Spleen (tissue), 11 donors: ENCODE measurements around the gene DELE1. TPM values are rescaled to one million over a fixed set of nuclear protein-coding genes. Genes with fewer than 3 reads are reported as not detected.

Source experiments
- DNase-seq: peaks from one replicate; pipeline ENCODE4 v3.0.0-alpha.2; 2020
- H3K27ac ChIP-seq, 8 donors: fragments of 200-600 bp; sonication (generic) in 7 of 8; 1 replicate in 4 of 8; 2 replicates in 4 of 8; pipeline versions ENCODE4 v1.5.0 to v1.8.0; 2016 to 2021; ENCODE audit warnings: inconsistent platforms in 4 of 8, mild to moderate bottlenecking in 4 of 8, moderate library complexity in 1 of 8
- H3K27me3 ChIP-seq, 7 donors: fragments of 200-600 bp; sonication (generic) in 6 of 7; replicated peaks in 1 of 7; 1 replicate in 4 of 7; 2 replicates in 3 of 7; pipeline versions ENCODE4 v1.5.0 to v1.8.0; 2016 to 2021; ENCODE audit warnings: inconsistent platforms in 3 of 7, mild to moderate bottlenecking in 1 of 7
- H3K36me3 ChIP-seq, 6 donors: fragments of 200-600 bp; sonication (generic) in 5 of 6; 1 replicate in 4 of 6; 2 replicates in 2 of 6; pipeline versions ENCODE4 v1.5.0 to v1.8.0; 2016 to 2021; ENCODE audit warnings: inconsistent platforms in 2 of 6
- H3K4me1 ChIP-seq, 6 donors: fragments of 200-600 bp; sonication (generic) in 5 of 6; 1 replicate in 3 of 6; 2 replicates in 3 of 6; pipeline versions ENCODE4 v1.5.0 to v1.8.0; 2016 to 2021; ENCODE audit warnings: inconsistent platforms in 3 of 6
- H3K4me3 ChIP-seq, 8 donors: fragments of 200-600 bp; sonication (generic) in 7 of 8; 1 replicate in 4 of 8; 2 replicates in 4 of 8; pipeline versions ENCODE4 v1.5.0 to v1.8.0; 2016 to 2021; ENCODE audit warnings: inconsistent platforms in 4 of 8, mild to moderate bottlenecking in 4 of 8, moderate library complexity in 2 of 8
- H3K9me3 ChIP-seq, 8 donors: fragments of 200-600 bp; sonication (generic) in 7 of 8; 1 replicate in 4 of 8; 2 replicates in 4 of 8; pipeline versions ENCODE4 v1.5.0 to v1.8.0; 2016 to 2021; ENCODE audit warnings: inconsistent platforms in 4 of 8
- POLR2A ChIP-seq, 3 donors: fragments of 450-650 bp; IDR thresholded peaks; one replicate each; pipeline ENCODE4 v1.5.1; 2017; ENCODE audit warnings: antibody characterized with exemption in 3 of 3, mild to moderate bottlenecking in 1 of 3
- POLR2AphosphoS5 ChIP-seq, 3 donors: sonication (generic); formaldehyde crosslinking; IDR thresholded peaks; one replicate each; pipeline ENCODE4 v1.5.1; 2017; ENCODE audit warnings: antibody characterized with exemption in 3 of 3
- WGBS, 5 donors: extraction: QIAGEN DNeasy Blood & Tissue Kit in 3 of 5; methylation state at CpG; one replicate each; pipeline versions ENCODE4 v1.1.5 to v1.1.7; 2013 to 2018; 5-methylcytosine and 5-hydroxymethylcytosine counted together
- intact Hi-C: fragments of 100-400 bp; cut with DNase I; formaldehyde crosslinking; loops from one replicate; pipeline ENCODE4 v1.15.0; 2023; ENCODE audit warnings: low total_unique reads
- polyA plus RNA-seq, 3 donors: library from polyadenylated mRNA; stranded (reverse); fragments of 200-250 nt; gene quantifications; one replicate each; pipeline ENCODE4 v1.2.1, GENCODE V29; 2013
- total RNA-seq, 7 donors: library from RNA; depleted of rRNA in 3 of 7; stranded (reverse); fragments of >200 nt in 3 of 7; fragmentation: NEBNext Ultra II Directional in 4 of 7; extraction: Animal tissue kit (Norgen Biotek cat#: 25700) in 4 of 7; gene quantifications; one replicate each; pipeline versions ENCODE4 v1.1.0 to v1.2.1, GENCODE V29; 2016 to 2021
- TF ChIP-seq, protein P1 (sequence below), 11 experiments: fragments of 200-600 bp in 7 of 11; fragments of 450-650 bp in 4 of 11; sonication (generic) in 4 of 11; IDR thresholded peaks in 8 of 11; conservative IDR thresholded peaks in 3 of 11; 1 replicate in 7 of 11; 2 replicates in 4 of 11; pipeline versions ENCODE4 v1.4.0 to v1.8.0; 2016 to 2021; ENCODE audit warnings: antibody characterized with exemption in 11 of 11, inconsistent platforms in 4 of 11, mild to moderate bottlenecking in 1 of 11
- donor health status: healthy with polysubstance abuse.
- donor health status: DM: no; HTN: no; CAD: no; lungs with moderate emphysema.
- donor health status: DM: no; HTN: no; CAD: no.
- donor health status: Bipolar disorder and iron deficiency.
- donor health status: healthy.
- donor health status: DM: no; HTN: no; CAD: no.
- donor health status: DM: yes; HTN: yes; CAD: no.

Gene DELE1
- total and polyA plus RNA-seq, 10 donors: 36.1 to 194 (median 130) TPM

DNA sequence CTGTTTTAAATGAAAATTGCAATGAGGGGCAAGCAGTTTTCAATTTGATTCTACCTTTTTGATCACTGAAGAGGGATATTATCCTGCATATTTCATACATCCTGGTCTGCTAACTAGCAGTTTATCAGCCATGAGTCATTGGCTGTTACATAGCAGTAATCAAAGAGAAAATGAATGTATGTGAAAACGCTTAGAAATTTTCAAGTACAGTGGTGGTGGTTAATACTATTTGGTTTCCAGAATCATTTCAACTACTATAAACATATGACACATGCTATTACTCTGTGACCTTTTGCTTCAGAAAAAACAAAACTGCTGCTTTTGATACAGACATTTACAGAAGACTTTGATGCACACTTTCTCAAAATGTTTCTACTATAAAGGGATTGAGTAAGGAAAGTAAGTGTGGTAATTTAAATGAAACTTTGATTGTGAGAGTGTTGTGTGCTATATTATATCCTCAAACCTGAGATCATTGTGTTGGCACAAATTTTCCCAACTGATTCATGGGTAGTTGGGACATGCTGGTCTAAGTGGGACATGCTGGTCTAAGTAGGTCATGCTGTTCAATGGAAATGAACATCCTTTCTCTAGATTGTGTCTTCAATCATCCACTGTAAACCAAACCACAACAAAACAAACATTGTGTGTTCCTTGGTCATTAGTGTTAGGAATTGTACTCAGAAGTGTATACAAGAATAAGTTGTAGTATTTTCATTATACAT lies 50.4 kb downstream of the DELE1 start:
- intact Hi-C loops: no loop called here
- WGBS, 5 donors: 69 to 83% (median 79%) methylated on average over 1 of the region's 1 CpG
- no peaks in the 10 kb centered on the region for H3K9me3 ChIP-seq
- peaks cover 10 to 68% (median 32%) of the 10 kb centered on the region in 6 donors for H3K4me1 ChIP-seq
- no peaks in the 10 kb centered on the region for H3K27me3 ChIP-seq
- TF ChIP-seq, protein P1, sequence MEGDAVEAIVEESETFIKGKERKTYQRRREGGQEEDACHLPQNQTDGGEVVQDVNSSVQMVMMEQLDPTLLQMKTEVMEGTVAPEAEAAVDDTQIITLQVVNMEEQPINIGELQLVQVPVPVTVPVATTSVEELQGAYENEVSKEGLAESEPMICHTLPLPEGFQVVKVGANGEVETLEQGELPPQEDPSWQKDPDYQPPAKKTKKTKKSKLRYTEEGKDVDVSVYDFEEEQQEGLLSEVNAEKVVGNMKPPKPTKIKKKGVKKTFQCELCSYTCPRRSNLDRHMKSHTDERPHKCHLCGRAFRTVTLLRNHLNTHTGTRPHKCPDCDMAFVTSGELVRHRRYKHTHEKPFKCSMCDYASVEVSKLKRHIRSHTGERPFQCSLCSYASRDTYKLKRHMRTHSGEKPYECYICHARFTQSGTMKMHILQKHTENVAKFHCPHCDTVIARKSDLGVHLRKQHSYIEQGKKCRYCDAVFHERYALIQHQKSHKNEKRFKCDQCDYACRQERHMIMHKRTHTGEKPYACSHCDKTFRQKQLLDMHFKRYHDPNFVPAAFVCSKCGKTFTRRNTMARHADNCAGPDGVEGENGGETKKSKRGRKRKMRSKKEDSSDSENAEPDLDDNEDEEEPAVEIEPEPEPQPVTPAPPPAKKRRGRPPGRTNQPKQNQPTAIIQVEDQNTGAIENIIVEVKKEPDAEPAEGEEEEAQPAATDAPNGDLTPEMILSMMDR (IDR thresholded peaks at IDR 0.05 in 8 of 11, conservative IDR thresholded peaks at IDR 0.05 in 3 of 11): no peak
- no peak for TF ChIP-seq POLR2AphosphoS5 (IDR thresholded peaks at IDR 0.05)
- TF ChIP-seq POLR2A (IDR thresholded peaks at IDR 0.05): no peak
- no peak overlapping the region for H3K4me3 ChIP-seq
- H3K27ac ChIP-seq: no peak overlapping the region
- H3K36me3 ChIP-seq: peaks cover 0 to 80% (median 42%) of the 10 kb centered on the region in 6 donors
- no peak for DNase-seq

DNA sequence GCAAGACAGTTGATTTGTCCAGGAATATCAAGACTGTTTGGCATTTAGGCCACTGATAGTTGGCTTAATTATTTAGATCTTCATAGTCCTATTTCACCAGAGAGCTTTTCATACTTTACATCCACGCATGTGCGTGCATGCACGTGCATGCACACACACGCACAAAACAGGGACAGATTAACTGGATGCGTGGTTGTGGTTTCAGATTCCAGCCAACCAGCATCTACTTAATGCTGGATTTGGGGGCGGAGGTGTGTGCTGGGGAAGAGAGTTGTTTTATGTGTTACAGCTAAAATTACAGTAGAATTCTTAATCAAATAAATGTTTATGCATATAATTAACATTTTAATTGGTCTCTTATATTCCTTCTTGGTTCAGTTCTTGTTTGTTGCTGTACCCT lies 52.5 kb downstream of the DELE1 start:
- DNase-seq: no peak
- TF ChIP-seq POLR2A (IDR thresholded peaks at IDR 0.05) (no peak), POLR2AphosphoS5 (IDR thresholded peaks at IDR 0.05) (no peak)
- TF ChIP-seq, protein P1 (IDR thresholded peaks at IDR 0.05 in 8 of 11, conservative IDR thresholded peaks at IDR 0.05 in 3 of 11): no peak
- Histone ChIP-seq H3K9me3 (no peaks in the 10 kb centered on the region), H3K27ac (no peak overlapping the region), H3K4me3 (no peak overlapping the region), H3K4me1 (peaks cover 0 to 47% (median 13%) of the 10 kb centered on the region in 6 donors), H3K27me3 (no peaks in the 10 kb centered on the region), H3K36me3 (peaks cover 0 to 100% (median 62%) of the 10 kb centered on the region in 6 donors)
- WGBS, 5 donors: 94 to 98% (median 95%) methylated on average over 6 of the region's 6 CpGs
- intact Hi-C loops: no loop called here

DNA sequence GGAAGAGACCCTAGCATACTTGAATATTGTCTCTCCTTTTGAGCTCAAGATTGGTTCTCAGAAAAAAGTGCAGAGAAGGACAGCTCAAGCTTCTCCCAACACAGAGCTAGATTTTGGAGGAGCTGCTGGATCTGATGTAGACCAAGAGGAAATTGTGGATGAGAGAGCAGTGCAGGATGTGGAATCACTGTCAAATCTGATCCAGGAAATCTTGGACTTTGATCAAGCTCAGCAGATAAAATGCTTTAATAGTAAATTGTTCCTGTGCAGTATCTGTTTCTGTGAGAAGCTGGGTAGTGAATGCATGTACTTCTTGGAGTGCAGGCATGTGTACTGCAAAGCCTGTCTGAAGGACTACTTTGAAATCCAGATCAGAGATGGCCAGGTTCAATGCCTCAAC lies 54.7 kb downstream of the DELE1 start:
- no peak for TF ChIP-seq POLR2AphosphoS5 (IDR thresholded peaks at IDR 0.05)
- TF ChIP-seq POLR2A (IDR thresholded peaks at IDR 0.05): no peak
- TF ChIP-seq, protein P1 (IDR thresholded peaks at IDR 0.05 in 8 of 11, conservative IDR thresholded peaks at IDR 0.05 in 3 of 11): no peak
- no peaks in the 10 kb centered on the region for H3K9me3 ChIP-seq
- H3K36me3 ChIP-seq: peaks cover 0 to 100% (median 79%) of the 10 kb centered on the region in 6 donors
- H3K4me1 ChIP-seq: peaks cover 0 to 29% (median 6%) of the 10 kb centered on the region in 6 donors
- no peak overlapping the region for H3K4me3 ChIP-seq
- H3K27ac ChIP-seq: no peak overlapping the region
- intact Hi-C loops: no loop called here
- no peak for DNase-seq
- no peaks in the 10 kb centered on the region for H3K27me3 ChIP-seq

DNA sequence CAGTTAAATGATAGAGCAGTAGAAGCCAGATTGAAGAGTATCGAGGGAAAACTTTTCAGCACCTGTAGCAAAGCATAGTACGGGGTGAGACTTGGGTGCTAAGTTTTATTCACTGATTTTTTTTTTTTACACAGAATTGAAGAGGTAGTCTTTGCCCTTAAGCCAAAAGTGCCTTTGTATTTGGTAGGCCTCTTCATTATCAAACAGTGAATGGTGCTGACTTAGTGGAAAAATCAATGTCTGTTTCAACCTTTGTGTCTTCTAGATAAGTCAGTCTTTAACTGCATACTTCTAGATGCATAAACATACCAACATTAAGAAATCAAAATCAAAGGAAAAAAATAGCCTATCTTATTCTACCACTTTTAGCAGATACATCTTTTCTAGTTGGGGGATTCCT lies 59.0 kb downstream of the DELE1 start:
- DNase-seq: no peak
- Histone ChIP-seq H3K4me3 (no peak overlapping the region), H3K4me1 (peaks cover 0 to 2% (median 0%) of the 10 kb centered on the region in 6 donors), H3K9me3 (no peaks in the 10 kb centered on the region), H3K36me3 (peaks cover 2 to 100% (median 91%) of the 10 kb centered on the region in 6 donors), H3K27me3 (no peaks in the 10 kb centered on the region), H3K27ac (no peak overlapping the region)
- TF ChIP-seq, protein P1 (IDR thresholded peaks at IDR 0.05 in 8 of 11, conservative IDR thresholded peaks at IDR 0.05 in 3 of 11): no peak
- no peak for TF ChIP-seq POLR2A (IDR thresholded peaks at IDR 0.05)
- TF ChIP-seq POLR2AphosphoS5 (IDR thresholded peaks at IDR 0.05): no peak
- WGBS, 5 donors: 47 to 73% (median 49%) methylated on average over 2 of the region's 2 CpGs
- intact Hi-C loops: no loop called here
